Measurements from ENCODE around the gene KRT74.

Gene KRT74

DNA sequence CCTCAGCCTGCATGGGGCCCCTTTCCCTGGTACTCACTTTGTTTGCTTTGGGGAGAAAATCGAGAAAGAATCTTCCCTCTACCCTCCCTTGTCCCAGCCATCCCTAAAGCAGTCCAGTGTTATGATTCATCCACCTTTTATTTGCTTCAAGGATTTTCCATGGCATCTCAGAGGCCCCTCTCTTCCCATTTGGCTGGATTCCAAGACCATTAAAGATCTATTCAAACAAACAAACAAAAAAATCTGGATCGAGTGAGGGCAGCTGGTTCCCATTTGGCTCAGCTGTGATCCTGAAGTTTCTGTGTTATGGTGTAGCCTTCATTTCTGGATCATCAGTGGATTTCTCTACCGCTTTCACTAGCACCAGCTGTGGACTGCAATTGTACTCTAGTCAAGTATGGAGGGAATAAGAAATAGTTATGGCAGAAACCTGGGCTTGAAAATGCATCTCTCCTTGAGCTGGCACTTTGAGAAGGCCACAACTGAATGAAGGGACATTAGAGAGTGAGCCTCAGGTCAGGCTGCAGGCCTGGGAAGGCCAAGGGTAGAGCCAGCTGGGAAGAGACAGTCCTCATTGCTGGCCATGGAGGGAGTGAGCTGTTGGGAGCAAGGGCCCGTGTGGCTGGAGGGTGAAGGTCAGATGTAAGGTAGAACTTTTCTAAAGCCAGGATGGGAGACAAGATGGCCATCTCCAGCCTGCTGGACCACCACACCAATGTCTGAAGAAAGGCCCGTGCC, 34.4 kb downstream of the KRT74 start:
- no peak for DNase-seq (ENCODE audit: low read depth, low spot score)

DNA sequence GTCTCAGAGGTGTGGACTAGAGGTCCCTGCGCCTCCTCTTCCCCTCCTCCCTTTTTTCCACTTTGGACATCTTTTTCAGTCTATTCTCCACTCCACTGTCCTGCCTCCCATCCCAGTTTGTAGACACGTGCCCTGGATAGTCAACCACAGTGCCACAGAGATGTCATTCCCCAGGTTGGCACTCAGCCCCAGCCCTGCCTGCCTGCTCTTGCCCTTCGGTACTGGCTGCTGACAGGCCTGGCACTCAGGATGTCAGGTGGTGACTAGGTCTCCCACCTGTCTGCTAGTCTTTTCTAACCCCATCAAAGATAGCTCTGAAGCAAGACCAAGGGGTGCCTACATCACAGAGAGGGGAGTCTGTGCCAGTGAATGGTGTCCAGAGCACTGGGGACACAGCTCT, 36.5 kb downstream of the KRT74 start:
- no peak for DNase-seq (ENCODE audit: low read depth, low spot score)

DNA sequence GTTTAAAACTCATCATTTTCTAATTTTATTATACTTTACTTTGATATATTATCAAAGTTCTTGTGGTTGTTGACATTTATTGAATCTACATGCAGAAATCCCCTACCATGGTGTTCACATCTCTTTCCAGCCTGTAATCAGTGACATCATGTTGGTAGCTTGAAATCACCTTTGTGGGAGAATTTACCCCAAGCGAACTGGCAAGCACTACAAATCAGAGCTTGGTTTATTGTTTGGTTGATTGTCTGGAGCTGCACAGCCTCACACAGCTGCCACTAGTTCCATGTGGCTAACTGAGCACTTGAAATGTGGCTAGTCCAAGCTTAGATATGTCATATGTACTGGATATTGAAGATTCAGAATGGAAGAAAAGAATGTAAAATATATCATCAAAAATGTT, 38.1 kb downstream of the KRT74 start:
- DNase-seq (ENCODE audit: low read depth, low spot score), result no peak

DNA sequence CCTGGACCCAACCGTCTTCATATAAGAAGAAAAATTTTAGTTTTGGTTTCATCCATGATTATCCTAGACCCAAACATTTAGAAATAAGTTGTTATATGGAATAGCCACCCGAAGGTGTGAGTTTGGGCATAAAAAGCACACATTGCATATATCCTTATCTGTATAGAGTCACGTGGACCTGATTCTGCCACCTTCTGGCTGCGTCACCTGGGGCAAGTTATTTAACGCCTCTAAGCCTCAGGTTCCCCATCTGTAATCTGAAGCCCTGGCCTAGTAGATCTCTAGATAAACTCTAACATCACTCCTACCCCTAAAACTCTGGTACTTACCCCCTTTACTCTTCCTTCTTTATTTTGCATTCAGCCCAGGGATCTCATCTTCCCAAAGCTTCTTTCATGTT, 39.2 kb downstream of the KRT74 start:
- DNase-seq (ENCODE audit: low read depth, low spot score), result no peak

DNA sequence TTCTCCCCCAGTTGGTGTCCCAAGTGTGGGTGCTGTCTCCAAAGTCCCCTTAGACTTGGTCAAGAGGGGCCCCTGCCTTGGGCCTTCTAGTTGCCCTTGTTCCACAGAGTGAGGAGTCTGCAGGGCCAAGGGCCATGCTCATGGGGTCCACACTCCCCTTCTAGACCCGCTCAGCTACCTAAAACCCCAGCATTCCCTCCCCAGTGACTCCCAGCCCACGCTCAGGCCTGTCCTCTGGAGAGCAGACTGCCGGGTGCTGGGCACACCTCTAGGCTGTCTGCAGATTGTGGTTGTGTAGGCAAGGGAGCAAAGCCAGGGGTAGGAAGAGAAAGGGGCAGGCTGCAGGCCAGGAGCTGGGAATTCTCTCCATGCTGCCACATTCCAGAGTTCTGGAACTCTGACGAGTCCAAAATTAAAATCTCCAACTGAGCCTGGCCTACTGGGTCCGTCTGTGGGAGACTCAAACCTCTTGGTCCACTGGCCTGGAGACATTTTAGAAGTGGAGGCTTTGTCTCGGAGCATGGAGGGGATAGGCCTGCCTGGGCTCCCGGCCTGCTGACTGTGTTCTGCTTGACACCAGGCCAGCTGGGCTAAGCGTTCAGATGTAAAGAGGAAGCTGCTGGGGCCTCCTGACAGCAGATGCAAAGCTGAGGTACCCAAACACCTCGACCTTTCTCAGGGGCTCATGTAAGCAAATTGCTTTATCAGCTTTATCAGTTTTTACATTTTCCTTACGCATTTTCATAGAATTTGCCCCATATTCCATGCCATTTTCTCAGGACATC, 39.8 kb downstream of the KRT74 start:
- DNase-seq (ENCODE audit: low read depth, low spot score), result no peak

DNA sequence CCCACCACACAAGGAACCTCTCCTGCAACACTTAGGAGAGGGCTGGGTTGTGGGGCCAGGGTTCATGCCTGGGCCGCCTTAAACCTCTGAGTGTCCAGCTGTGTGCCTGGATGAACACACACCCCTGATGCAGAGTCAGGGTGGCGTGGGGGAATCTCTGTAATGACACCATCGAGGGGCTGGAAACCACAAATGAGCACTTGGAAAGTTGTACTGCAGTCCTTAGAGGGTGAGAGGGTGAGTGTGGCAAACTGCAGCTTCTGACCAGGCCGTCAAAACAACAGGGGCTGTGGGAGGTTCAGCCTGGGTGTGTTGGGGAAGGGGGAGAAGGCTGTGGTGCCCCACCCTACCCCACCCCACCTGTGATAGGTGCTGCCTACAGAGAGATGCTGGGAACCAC, 41.0 kb downstream of the KRT74 start:
- no peak for DNase-seq (ENCODE audit: low read depth, low spot score)

DNA sequence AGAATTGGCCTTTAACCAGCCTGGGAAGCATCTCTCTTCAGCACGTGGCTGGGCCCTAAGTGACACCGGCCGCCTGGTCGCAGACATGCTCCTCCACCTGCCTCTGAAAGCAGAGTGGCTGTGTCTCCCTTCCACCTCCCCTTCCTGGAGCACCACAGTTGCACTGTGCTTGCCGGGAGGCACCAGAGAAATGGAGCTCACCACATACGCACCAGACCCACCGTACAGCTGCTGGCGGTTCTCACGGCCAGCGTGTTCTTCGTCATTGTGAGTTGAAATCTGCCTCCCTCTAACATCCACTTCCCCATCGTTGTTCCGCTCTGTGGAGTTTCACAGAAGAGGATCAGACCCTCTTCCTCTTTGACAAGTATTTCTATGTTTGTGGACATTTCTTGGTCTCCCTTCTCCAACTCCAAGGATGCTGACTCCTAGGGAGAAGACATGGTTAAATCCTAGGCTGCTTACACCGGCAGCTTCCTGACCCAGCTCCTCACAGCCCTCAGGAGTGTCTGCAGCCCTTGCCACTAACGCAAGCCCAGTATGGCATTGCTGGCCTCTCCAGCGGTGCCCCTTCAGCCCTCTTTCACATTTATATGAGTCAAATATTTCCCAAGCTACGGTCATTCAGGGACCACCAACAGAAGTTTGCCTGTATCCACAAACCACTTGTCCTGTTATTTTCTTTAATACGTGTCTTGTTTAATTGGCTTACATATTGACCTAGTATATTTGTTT, 41.9 kb downstream of the KRT74 start:
- no peak for DNase-seq (ENCODE audit: low read depth, low spot score)

DNA sequence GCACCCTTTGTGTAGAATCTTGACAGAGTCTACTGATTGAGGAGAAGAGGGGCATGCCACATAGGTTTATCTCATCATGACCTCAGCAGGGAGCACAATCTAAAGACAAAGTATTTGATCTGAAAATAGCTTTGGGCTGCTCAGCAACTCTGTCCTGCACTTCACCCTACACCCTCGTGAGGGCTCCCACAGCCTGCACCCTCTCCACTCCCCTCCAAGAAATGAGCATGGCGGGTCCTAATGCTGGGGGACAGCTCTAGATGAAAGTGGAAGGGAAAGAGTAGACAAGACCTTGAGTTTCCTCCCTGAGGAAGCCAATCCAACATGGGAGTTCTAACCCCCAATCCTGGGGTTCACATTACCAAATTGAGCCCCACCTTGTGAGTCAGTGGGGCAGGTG, 42.7 kb downstream of the KRT74 start:
- no peak for DNase-seq (ENCODE audit: low read depth, low spot score)

DNA sequence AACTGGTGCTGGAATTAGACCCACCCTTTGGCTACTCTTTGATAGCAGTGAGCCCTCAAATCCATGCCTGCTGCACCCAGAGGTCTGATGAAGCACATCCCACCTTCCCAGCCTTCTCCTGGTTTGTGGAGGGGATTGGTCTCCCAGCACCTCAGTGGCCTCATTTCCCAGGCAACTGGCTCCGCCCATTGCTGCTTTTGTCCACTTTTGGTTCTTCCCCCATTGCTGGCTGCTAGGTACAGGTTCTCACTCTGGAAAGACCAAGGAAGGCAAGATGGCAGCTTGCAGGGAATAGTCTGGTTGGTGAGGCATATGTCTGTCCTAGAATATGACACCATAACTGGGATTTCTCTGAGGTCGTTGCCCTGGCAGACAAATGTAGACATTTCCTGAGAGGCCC, 43.3 kb downstream of the KRT74 start:
- no peak for DNase-seq (ENCODE audit: low read depth, low spot score)

DNA sequence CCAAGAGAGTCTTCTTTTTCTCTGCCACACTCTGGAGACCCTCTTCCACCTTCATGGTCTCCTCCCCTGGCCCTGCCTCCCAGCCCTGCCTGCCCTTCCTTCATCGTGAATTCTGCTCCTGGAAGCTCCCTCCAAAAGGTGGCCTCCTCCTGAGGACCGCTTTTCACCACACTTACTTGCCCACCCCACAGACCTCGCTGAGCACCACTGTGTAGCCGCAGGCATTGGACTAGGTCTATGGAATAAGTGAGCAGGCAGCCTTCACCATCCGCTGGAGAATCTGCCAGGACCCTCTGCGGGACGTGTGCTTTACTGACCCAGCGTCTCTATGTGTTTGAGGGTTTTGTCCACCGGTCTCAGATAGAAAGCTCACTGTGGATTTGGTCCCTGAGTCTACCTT, 43.8 kb downstream of the KRT74 start:
- no peak for DNase-seq (ENCODE audit: low read depth, low spot score)

DNA sequence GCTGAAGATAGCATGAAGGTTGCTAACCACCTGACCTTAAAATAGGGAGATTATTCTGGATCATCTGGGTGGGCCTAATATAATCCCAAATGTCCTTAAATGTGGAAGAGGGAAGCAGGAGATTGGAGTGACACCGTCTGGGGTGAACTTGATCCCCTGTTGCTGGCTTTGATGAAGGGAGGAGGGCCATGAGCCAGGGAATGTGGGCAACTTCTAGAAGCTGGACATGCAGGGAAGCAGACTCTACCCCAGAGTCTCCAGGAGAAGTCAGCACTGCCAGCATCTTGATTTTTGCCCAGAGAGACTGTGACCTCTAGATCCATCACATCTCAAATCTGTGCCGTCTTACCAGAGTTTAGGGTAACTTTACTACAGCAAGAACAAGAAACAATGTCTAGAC, 44.2 kb downstream of the KRT74 start:
- no peak for DNase-seq (ENCODE audit: low read depth, low spot score)

DNA sequence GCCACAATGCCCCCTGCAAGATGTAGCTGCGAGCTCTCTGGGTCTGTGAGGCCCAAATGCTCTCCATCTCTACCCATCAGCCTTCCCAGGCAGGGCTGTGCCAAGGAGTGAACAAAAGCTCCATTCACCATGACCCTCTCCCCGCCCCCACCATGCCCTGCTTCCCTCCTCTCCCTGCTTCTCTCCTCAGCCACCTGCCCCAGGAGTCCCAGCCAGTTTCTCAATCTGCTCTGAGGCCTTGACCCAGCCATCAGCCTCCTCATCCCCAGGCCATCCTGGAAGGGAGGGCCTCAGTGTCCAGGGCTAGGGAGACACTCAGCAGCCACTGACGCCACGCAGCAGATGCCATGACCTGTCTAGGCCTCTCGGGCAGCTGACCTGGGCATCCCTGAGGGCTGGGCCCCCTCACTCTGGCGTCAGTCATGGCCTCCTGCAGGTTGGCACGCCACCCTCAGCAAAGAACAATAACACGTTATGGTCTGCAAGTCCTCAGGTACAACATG, 45.0 kb downstream of the KRT74 start:
- no peak for DNase-seq (ENCODE audit: low read depth, low spot score)

DNA sequence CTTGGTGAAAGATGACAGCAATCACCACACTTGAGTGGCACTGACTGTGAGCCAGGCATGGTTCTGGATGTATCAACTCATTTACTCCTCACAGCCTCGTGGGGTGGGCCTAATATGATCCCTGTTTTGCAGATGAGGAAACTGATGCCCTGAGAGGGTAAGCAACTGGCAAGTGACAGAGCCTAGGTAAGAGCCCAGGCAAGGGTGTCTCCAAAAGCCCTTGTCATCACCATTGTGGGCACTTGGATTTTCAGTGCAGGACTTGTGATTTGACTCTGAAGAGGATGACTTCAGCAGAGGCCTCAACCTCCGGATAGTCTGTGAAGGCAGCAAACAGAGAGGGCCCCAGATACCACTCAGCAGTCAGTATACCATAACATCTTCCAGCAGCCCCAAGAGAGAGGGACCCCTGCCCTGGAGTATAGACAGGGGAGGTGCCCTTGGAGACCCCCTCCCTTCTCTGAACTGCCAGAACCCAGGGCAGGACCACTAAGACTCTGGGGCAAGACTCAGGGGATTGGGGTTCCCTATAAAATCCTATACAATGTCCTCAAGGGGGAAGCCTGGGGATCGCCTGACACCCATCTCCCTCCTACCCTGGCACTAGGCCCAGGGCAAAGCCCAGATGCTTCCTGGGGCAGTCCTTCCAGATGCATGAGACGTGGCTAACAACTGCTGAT, 46.4 kb downstream of the KRT74 start:
- DNase-seq (ENCODE audit: low read depth, low spot score), result no peak

DNA sequence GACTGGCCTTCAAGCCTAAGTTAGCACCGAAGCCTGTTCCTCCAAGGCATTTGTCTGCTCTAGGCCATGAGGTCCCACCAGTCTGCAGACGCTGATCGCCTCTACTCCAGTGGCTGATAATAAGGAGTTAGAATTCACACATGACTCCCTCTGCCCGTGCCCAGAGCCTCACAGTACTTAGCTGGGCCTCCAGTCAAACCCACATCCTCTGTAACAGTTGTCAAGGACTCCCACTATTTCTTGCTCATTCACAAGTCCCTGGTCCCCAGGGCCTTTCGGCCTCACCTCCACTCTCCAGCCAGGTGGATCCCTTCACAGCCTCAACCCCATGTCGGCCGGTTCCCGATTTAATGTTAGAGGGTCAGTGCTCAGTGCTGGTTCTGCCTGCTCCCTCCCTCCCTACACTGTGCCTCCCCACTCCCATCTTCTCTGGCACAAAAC, 47.1 kb downstream of the KRT74 start:
- no peak for DNase-seq (ENCODE audit: low read depth, low spot score)

DNA sequence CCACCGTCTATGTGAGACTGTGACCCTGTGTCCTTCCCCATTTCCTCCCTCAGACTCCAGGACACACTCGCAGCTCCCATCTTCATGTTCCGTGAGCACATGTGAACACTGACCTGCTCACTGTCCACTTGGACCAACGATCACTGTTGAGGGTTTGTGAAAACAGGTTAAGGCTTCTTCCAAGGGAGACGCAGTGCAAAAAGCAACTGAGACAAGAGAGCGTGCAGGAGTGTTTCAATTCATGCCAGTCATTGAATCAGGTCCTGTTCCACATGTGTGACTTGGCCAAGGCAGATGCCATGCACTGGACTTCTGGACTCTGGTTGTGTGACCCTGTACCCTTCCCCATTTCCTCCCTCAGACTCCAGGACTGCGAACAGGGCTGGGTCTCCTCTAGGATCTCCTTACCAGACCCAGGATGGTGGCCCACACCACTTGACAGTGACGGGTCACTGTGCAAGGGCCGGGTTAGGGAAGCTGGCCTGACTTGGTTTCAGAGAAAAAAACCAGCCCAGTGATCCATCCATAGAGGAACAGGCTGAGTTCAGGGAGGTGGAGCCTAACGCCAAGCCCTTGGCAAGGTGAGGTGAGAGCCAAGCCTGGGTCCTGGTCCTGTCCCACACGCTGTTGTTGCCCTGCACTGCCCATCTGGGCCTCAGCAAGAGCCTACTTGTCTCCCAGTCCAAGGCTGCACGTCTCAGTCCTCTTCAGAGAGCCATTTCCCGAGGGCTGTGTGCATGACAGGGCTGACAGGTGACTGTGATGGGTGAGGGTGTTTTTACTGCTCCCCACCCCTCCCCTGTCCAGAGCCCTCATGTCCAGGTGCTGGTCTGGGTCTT, 47.8 kb downstream of the KRT74 start:
- DNase-seq (ENCODE audit: low read depth, low spot score), result no peak

DNA sequence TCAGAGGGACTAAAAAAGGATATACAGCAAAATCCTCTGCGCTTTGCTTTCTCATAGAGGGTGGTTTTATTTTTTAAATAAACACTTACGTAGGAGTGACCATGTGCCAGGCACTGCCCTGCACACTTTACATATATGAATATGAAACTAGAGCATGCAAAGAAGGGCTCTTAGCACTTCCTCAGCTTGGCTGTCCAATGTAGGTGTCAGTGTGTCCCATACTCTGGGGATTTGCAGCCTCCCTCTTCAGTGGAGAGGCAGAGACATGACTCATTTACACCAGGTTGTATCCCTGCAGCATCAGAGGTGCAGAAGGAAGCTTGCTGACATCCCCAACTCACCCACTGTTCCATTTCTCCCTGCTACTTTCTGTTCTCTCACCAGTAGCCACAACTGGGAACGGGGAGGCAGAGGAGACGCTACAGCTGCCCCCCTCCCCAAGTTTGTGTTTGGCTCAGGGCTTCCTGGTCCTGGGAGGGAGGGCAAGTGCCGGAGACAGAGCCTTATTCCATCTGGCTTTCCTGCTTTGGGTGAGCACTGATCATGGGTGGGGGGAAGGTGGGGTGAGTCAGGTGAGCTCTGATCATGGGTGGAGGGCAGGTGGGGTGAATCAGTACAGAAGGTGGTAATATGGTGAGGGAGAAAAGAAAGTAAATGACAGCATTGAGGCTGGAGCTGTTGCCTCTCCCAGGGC, 48.6 kb downstream of the KRT74 start:
- DNase-seq (ENCODE audit: low read depth, low spot score), result no peak

DNA sequence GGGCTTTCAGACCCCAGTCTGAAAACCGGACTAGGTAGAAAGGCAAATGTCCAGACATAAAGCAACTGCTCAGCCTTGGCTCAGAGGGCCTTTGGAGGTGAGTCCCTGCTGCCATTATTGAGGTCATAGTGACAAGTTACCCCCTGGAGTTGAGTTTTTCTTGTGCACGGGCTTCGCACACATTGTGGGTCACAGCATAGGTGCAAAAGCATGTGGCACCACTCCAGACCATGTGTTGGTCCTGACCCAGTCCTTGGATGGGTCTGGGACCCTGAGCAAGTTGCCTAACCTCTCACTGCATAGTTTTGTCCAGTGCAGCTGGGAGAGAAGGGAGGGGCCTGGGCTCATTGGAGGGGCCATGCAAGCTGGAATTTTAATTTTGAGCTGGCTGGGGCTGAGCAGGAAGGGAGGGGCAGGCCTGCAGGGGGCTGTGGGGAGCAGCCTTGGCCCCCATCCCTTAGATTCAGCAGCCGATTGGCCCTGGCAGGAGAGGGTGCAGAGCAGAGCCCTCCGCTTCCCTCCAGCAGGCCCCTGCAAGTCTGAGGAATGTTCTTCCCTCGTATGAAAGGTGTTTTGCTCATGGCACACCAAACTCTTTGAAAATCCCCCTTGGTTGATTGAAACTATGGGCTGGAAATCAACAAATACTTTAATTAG, 49.3 kb downstream of the KRT74 start:
- no peak for DNase-seq (ENCODE audit: low read depth, low spot score)

DNA sequence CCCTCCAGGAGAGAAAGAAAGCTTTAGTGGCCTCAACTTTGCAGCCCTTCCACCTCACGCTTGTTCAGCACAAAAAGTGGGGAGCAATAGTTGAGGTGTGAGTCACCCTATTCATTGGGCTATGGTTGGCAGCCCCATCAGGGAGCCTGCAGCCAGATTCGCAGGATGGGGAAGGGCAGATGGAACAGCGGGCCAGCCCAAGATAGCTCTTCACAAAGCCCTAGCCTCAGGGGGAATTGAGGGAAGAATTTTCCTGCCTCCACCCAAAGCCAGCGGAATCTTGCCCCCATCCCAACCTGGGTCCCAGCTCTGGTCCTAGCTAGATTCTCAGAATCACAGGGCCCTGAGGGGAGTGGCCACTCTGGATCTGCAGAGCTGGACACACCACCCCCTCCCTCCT, 49.8 kb downstream of the KRT74 start:
- no peak for DNase-seq (ENCODE audit: low read depth, low spot score)

DNA sequence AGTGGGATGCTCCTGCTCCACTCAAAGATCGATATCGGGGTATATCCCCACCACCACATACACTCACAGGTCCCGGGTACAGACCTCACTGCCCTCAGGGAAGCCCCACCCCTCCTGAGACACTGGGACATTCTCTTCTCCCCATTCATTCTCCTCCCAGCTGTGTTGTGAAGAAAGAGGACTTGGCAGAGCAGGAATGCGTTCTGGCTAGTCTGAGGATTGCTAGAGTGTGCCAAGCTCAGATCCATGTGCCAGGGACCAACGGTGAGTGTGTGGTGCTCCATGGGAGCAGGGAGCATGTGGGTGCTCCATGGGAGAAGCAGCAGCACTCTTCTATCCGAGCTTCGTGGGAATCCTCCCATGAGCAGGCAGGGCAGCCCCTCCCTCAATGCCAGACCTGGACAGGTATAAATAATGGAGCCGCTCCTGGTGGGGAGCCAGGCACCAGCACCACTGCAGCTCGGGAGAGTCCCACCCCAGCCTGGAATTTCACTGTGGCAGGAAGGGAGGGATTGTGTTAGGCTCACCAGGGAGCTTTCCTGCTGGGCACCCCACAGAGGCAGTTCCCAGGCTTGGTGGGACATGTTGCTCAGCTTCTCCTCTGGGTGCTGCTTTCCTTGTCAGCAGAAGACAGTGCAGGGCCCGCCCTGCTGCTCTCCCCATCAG, 51.2 kb downstream of the KRT74 start:
- DNase-seq (ENCODE audit: low read depth, low spot score), result no peak
